ENCODE measurements around the gene ABCG2.

ABCG2 gene

DNA sequence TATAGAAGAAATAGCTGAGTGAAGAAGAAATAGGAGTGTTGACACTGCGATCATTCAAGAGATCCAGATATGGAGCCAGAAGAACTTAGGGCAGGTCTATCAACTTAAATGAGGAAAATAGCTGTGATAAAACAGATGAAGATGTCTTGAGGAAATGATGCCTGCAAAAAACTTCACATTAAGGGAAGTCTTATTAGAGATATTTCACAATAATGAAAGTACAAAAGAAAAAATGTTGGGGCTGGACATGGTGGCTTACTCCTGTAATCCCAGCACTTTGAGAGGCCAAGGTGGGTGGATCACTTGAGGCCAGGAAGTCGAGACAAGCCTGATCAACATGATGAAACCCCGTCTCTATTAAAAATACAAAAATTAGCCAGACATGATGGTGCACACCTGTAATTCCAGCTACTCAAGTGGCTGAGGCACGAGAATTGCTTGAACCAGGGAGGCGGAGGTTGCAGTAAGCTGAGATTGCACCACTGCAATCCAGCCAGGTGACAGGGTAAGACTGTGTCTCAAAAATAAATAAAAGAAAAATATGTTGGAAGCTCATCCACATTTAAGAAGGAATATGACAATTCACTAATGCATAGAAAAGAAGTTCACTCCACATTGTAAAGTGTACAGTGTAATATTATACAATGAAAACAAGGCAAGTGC, 94.7 kb downstream of the ABCG2 start:
- DNase-seq (ENCODE audit: low spot score): no peak

GRCh38 chr4:88062843-88063242, 95.6 kb downstream of the ABCG2 start:
- no peak for DNase-seq (ENCODE audit: low spot score)

DNA sequence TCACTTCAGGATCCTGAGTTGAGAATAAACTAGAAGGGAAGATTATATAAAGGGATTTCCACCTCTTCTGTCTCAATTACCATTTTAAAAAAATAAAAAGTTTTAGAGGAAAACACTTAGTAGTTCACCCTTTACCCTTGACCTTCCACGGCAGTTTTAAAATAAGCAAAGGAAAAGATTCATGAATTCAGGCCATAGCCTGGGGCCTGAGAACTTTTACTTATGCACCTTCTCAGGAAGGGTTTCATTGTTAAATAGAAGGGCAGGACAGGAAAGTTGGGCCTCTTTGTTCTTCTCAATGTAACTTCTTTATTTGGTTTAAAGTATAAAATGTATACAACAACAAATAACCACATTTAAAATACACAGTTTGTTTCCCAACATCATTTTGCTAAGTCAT, 96.1 kb downstream of the ABCG2 start:
- no peak for DNase-seq (ENCODE audit: low spot score)

DNA sequence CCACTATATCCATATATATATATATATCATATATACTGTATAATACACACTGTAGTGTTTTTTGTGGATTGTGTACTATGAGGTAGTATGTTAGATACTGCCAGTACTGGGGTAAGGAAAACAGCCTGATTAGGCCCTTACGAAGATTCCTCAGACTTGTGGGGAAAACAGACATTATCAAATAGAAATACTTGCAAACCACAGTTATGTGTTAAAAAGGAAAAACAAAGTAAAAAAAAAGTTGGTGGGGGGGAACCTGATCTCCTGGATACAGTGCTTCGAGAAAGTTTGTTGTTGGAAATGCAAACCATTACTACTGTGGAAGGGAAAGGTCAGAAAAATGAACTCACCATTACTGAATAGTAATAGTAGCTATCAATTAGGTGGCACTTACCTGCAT, 98.0 kb downstream of the ABCG2 start:
- DNase-seq (ENCODE audit: low spot score): no peak

DNA sequence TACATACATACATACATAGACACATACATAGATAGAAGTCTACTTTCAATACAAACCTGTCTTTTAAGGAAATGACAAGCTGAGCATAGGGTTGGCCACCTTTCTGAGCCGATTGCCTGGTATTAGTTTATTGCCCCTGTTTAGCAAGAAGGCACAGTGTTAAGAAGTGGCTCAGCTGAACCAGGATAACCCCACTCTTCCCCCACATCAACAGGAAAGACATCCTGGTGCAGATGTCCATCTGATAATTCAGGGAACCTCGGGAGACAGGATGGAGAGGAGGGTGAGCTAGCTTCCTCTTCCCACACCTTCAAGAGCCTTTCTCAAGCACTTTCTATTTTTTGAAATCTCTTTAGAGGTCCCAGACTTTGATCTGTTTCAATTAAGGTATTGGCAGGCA, 98.7 kb downstream of the ABCG2 start:
- DNase-seq (ENCODE audit: low spot score): no peak

- no peak for DNase-seq (ENCODE audit: low spot score)
Observed at GRCh38 chr4:88058295-88058694, 100.1 kb downstream of the ABCG2 start.

- DNase-seq (ENCODE audit: low spot score): peak; percentile 16
Observed at GRCh38 chr4:88054901-88055300, 103.5 kb downstream of the ABCG2 start.

DNA sequence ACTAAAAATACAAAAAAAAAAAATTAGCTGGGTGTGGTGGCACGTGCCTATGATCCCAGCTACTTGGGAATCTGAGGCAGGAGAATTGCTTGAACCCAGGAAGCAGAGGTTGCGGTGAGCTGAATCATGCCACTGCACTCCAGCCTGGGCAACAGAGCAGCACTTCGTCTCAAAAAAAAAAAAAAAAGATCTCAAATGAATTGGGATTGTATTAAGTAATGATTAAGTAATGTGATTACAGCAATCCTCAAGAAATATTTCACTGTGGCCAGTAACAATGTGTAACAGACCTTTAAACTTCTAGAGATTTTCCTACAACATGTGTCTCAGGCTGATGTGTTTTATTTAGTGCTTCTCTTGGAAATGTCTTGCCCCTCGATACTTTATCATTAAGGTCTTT, 104.2 kb downstream of the ABCG2 start:
- no peak for DNase-seq (ENCODE audit: low spot score)

GRCh38 chr4:88045021-88045420, 113.4 kb downstream of the ABCG2 start:
- DNase-seq (ENCODE audit: low spot score): no peak

- DNase-seq (ENCODE audit: low spot score): no peak
Observed at GRCh38 chr4:88043586-88044340, 114.7 kb downstream of the ABCG2 start.

DNA sequence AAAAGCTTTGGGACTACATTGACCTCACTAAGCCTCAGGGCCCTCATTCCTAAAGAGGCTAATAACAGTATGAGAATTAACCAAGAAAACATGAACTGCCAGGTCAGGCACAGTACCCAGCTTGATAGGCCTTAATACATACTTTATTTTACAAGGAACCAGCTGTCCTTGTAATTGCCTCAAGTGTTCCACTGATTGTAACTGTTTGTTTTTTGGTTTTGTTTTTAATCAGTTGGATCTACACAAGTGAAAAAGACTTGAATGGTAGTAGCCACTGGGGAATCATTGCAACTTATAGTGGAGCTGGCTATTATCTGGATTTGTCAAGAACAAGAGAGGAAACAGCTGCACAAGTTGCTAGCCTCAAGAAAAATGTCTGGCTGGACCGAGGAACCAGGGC, 115.4 kb downstream of the ABCG2 start:
- DNase-seq (ENCODE audit: low spot score): no peak

GRCh38 chr4:88041626-88042025, 116.8 kb downstream of the ABCG2 start:
- DNase-seq (ENCODE audit: low spot score): no peak

DNA sequence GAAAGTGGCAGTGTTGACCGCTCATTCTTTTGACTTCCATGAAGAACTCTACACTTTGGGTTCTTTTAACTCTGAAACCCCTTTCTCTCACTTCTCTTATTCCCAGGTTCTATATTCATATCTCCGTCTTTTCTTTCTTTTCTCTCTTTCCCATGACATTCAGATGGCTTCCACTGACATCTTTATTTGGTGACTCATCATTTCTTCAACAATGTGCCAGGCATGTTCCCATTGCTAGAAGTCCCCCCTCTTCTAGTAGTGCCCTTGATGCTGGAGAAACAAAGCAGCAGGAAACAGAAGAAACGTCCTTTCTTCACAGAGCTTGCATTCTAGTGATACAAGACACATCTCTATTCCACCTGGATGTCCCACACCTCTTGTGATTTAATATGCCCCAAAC, 117.7 kb downstream of the ABCG2 start:
- no peak for DNase-seq (ENCODE audit: low spot score)
